ENCODE data around the gene ACACB. TPM values are rescaled to one million over a fixed set of nuclear protein-coding genes. Genes with fewer than 3 reads are reported as not detected.

The ACACB gene
- total RNA-seq, 1 donor from 2014 or later, result 4.4 TPM

DNA sequence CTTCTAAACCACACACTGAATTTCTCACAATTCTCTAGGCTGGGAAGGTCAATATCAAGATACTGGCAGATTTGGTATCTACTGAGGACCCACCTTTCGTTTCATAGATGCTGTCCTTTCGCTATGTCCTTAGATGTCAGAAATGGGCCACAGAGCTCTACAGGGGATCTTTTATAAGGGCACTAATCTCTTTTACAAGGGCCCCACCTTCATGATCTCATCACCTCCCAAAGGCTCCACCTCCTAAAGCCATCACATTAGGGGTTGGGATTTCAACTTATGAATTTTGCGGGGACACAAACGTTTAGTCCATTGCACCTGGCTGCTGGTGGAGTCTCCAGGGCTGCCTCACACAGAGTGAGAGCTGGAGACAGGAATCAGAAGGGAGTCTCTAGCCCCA is 79.9 kb downstream of the ACACB start:
- no peak for DNase-seq (ENCODE audit: extremely low spot score, unreplicated experiment)
- TF ChIP-seq, protein P1, sequence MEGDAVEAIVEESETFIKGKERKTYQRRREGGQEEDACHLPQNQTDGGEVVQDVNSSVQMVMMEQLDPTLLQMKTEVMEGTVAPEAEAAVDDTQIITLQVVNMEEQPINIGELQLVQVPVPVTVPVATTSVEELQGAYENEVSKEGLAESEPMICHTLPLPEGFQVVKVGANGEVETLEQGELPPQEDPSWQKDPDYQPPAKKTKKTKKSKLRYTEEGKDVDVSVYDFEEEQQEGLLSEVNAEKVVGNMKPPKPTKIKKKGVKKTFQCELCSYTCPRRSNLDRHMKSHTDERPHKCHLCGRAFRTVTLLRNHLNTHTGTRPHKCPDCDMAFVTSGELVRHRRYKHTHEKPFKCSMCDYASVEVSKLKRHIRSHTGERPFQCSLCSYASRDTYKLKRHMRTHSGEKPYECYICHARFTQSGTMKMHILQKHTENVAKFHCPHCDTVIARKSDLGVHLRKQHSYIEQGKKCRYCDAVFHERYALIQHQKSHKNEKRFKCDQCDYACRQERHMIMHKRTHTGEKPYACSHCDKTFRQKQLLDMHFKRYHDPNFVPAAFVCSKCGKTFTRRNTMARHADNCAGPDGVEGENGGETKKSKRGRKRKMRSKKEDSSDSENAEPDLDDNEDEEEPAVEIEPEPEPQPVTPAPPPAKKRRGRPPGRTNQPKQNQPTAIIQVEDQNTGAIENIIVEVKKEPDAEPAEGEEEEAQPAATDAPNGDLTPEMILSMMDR (IDR thresholded peaks at IDR 0.05), result no peak
- no peak overlapping the region for H3K27ac Mint-ChIP-seq (ENCODE audit: unreplicated experiment)
- no peaks in the 10 kb centered on the region for H3K9me3 Mint-ChIP-seq (ENCODE audit: unreplicated experiment)
- no peaks in the 10 kb centered on the region for H3K27me3 Mint-ChIP-seq (ENCODE audit: unreplicated experiment)
- no peak overlapping the region for H3K4me3 Mint-ChIP-seq (ENCODE audit: unreplicated experiment)
- H3K4me1 Mint-ChIP-seq (ENCODE audit: unreplicated experiment), result no peaks in the 10 kb centered on the region
- no peaks in the 10 kb centered on the region for H3K36me3 Mint-ChIP-seq (ENCODE audit: unreplicated experiment)

DNA sequence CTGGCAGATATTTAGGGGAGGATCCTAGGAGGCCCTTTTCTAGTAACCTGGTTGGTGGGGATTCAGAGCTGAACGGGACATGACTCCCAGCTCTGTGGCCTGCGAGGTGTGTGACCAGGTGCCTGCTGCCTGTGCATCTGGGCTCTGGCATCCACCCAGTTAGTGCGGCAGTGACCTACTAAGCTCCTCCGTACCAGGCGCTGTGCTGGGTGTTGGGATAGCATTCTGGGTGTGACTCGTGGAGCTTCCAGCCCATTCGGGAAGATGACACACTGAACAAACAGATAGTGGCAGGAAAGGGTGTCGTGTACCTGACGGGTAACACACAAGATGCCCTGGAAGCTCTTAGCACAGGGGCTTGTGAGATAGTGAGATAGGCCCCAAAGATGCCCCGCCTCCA is 80.9 kb downstream of the ACACB start:
- peaks cover 3% of the 10 kb centered on the region for H3K36me3 Mint-ChIP-seq (ENCODE audit: unreplicated experiment)
- no peaks in the 10 kb centered on the region for H3K4me1 Mint-ChIP-seq (ENCODE audit: unreplicated experiment)
- TF ChIP-seq, protein P1 (IDR thresholded peaks at IDR 0.05), result no peak
- no peak overlapping the region for H3K27ac Mint-ChIP-seq (ENCODE audit: unreplicated experiment)
- no peak for DNase-seq (ENCODE audit: extremely low spot score, unreplicated experiment)
- H3K27me3 Mint-ChIP-seq (ENCODE audit: unreplicated experiment), result no peaks in the 10 kb centered on the region
- H3K9me3 Mint-ChIP-seq (ENCODE audit: unreplicated experiment), result no peaks in the 10 kb centered on the region
- no peak overlapping the region for H3K4me3 Mint-ChIP-seq (ENCODE audit: unreplicated experiment)

DNA sequence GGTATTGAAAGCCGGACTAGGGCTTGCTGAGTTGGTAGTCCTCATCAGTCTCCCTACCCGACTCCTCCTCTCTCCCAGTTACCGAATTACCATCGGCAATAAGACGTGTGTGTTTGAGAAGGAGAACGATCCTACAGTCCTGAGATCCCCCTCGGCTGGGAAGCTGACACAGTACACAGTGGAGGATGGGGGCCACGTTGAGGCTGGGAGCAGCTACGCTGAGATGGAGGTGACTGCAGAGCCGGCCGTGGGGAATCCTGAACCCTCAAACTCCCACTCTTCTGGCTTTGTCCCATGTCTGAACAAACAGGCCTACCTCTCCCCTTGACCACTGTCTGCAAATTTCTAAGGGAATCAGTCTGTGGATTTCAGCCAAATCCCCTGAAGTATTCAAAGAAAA is 82.9 kb downstream of the ACACB start:
- no peak for DNase-seq (ENCODE audit: extremely low spot score, unreplicated experiment)
- no peaks in the 10 kb centered on the region for H3K4me1 Mint-ChIP-seq (ENCODE audit: unreplicated experiment)
- H3K36me3 Mint-ChIP-seq (ENCODE audit: unreplicated experiment), result peaks cover 3% of the 10 kb centered on the region
- H3K27ac Mint-ChIP-seq (ENCODE audit: unreplicated experiment), result no peak overlapping the region
- no peak overlapping the region for H3K4me3 Mint-ChIP-seq (ENCODE audit: unreplicated experiment)
- no peaks in the 10 kb centered on the region for H3K27me3 Mint-ChIP-seq (ENCODE audit: unreplicated experiment)
- no peaks in the 10 kb centered on the region for H3K9me3 Mint-ChIP-seq (ENCODE audit: unreplicated experiment)
- TF ChIP-seq, protein P1 (IDR thresholded peaks at IDR 0.05), result no peak

DNA sequence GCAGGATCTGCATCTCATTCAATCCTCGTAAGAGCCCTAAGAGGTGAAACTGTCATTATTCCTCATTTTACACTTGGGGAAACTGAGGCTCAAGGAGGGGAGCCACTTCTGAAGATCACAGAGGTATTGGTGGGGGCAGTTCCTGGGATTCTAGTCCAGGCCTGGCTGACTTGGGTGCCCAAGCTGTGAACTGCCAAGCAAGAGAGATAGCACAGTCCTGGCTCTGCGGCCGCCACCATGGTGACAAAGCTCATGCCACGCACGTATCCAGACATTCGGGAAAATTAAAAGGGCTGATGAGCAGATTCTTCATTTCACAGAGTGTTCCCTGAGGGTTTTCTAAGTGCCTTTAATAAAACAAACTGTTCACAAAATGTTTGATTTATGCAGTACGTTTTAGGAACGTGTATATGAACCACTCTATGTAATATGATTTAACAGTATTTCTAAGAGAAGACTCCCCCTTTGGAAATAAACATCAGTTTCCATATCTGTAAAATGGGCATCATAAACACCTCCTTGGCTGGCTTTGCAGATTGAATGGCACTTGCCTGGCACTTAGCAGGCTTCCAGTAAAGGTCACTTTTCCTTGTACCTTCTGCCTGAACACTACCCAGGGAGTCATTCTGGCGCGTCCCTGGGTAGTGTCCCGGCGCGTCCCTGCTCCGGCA is 84.6 kb downstream of the ACACB start:
- Mint-ChIP-seq H3K27ac (ENCODE audit: unreplicated experiment) (no peak overlapping the region), H3K36me3 (ENCODE audit: unreplicated experiment) (peaks cover 3% of the 10 kb centered on the region), H3K9me3 (ENCODE audit: unreplicated experiment) (no peaks in the 10 kb centered on the region), H3K27me3 (ENCODE audit: unreplicated experiment) (no peaks in the 10 kb centered on the region), H3K4me1 (ENCODE audit: unreplicated experiment) (no peaks in the 10 kb centered on the region), H3K4me3 (ENCODE audit: unreplicated experiment) (no peak overlapping the region)
- TF ChIP-seq, protein P1 (IDR thresholded peaks at IDR 0.05), result no peak
- no peak for DNase-seq (ENCODE audit: extremely low spot score, unreplicated experiment)

DNA sequence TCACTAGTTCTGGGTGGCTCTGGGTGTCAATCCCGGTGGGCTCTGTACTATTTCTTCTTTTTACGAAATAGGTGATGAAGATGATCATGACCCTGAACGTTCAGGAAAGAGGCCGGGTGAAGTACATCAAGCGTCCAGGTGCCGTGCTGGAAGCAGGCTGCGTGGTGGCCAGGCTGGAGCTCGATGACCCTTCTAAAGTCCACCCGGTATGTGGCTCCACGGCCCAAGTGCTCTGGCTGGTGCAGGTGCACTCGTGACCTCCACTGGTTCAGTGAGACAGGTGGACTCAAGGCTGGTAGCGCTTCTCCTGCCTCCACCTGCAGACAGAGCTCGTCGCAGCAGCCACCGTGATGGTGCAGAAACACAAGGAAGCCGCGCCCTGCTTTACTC is 85.1 kb downstream of the ACACB start:
- Mint-ChIP-seq H3K36me3 (ENCODE audit: unreplicated experiment) (peaks cover 3% of the 10 kb centered on the region), H3K27me3 (ENCODE audit: unreplicated experiment) (no peaks in the 10 kb centered on the region), H3K9me3 (ENCODE audit: unreplicated experiment) (no peaks in the 10 kb centered on the region), H3K4me3 (ENCODE audit: unreplicated experiment) (no peak overlapping the region), H3K27ac (ENCODE audit: unreplicated experiment) (no peak overlapping the region), H3K4me1 (ENCODE audit: unreplicated experiment) (no peaks in the 10 kb centered on the region)
- no peak for DNase-seq (ENCODE audit: extremely low spot score, unreplicated experiment)
- TF ChIP-seq, protein P1 (IDR thresholded peaks at IDR 0.05), result no peak
